Osteoblast (primary cell): ENCODE measurements around the gene ST6GALNAC2. TPM values are rescaled to one million over a fixed set of nuclear protein-coding genes. Genes with fewer than 3 reads are reported as not detected.
"Not testable (repeated sequence)": the region's sequence is repeated elsewhere in the genome, so short reads cannot be mapped to it uniquely, and the experiment has no call there.

Experiments used
- DNase-seq: peaks from one replicate; pipeline ENCODE4 v3.0.0; 2011; ENCODE audit warnings: low spot score, mixed read lengths; ENCODE audit not compliant: insufficient read length; ENCODE audit errors: missing footprints
- H2AFZ ChIP-seq: 2 replicates; pipeline ENCODE4 v1.6.0; 2011; ENCODE audit warnings: mild to moderate bottlenecking, low read length
- H3K27ac ChIP-seq: 2 replicates; pipeline ENCODE4 v1.5.1; 2011; ENCODE audit warnings: mild to moderate bottlenecking, low read depth, low read length, moderate library complexity
- H3K27me3 ChIP-seq: 2 replicates; pipeline ENCODE4 v1.6.0; 2012; ENCODE audit warnings: mild to moderate bottlenecking, control low read depth, inconsistent platforms, low read length, moderate library complexity; ENCODE audit not compliant: insufficient read depth
- H3K36me3 ChIP-seq: 2 replicates; pipeline ENCODE4 v1.5.1; 2011; ENCODE audit warnings: mild to moderate bottlenecking, low read length, control low read depth, moderate library complexity; ENCODE audit not compliant: insufficient read depth
- H3K4me1 ChIP-seq: 2 replicates; pipeline ENCODE4 v1.5.1; 2011; ENCODE audit warnings: mild to moderate bottlenecking, low read length, control low read depth, moderate library complexity; ENCODE audit not compliant: insufficient read depth
- H3K4me2 ChIP-seq: 2 replicates; pipeline ENCODE4 v1.6.0; 2011; ENCODE audit warnings: mild to moderate bottlenecking, low read length; ENCODE audit not compliant: insufficient read depth
- H3K4me3 ChIP-seq: fragments of 200-600 bp; sonication (generic); 3 replicates; pipeline ENCODE4 v1.5.1; 2012; ENCODE audit warnings: mild to moderate bottlenecking, low read length, inconsistent platforms; ENCODE audit not compliant: insufficient read depth
- H3K79me2 ChIP-seq: 2 replicates; pipeline ENCODE4 v1.6.0; 2012; ENCODE audit warnings: mild to moderate bottlenecking, low read length, control low read depth, inconsistent platforms; ENCODE audit not compliant: insufficient read depth
- H3K9me3 ChIP-seq: 2 replicates; pipeline ENCODE4 v1.5.1; 2011; ENCODE audit warnings: low read depth, low read length, control low read depth
- H4K20me1 ChIP-seq: 2 replicates; pipeline ENCODE4 v1.6.0; 2012; ENCODE audit warnings: mild to moderate bottlenecking, low read length, control low read depth; ENCODE audit not compliant: insufficient read depth
- CTCF ChIP-seq: IDR thresholded peaks from 2 replicates; pipeline ENCODE4 v1.5.1; 2011; ENCODE audit warnings: mild to moderate bottlenecking, low read depth, low read length, moderate library complexity; ENCODE audit errors: extremely low read depth
- total RNA-seq: library from RNA; depleted of rRNA; stranded (reverse); fragments of >200 nt; gene quantifications from 2 replicates; pipeline ENCODE4 v1.2.3, GENCODE V29; 2012

ST6GALNAC2 gene
- total RNA-seq, 1 donor = 0.36 TPM

DNA sequence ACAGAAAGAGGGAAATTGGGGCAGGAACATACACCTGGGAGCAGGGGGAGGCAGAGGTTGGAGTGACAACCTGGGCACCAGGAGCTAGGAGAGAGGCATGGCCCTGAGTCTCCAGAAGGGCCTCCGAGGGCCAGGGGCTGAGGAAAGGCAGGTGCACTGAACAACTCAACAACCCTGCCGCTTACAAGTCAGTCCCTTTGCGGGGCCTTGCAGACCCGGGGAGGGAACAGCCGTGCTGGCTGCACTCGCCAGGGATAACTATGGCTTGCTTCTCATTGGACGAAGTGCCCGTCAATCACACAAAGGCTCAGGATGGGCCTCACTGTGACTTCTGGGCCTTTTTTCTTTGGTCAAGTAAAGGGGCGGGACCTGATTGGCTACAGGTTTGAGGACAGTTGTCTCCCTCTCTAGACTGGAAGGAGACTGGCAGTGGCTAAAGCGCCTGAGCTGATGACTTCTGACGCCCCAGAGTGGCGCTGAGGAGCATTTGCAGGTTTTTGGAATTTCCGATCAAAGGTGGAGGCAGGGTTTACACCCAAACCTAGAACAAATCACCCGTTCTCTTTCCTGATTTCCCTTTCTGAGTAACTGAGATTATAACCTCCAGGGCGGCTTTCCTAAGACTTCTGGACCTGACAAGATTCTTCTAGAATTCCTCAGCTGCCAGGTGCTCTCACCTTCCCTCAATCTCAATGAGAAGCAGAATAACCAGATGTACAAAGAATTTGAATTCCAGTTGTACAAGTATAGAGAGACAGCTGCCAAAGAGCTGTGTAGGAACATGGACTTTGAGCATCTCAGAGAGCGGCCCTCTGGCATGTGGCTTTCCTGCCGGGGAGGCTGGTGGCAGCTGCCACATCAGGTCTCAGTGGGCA is 27.6 kb upstream of the ST6GALNAC2 start:
- no peak overlapping the region for H3K4me2 ChIP-seq
- H3K27me3 ChIP-seq = no peaks in the 10 kb centered on the region
- H4K20me1 ChIP-seq = no peaks in the 10 kb centered on the region
- no peaks in the 10 kb centered on the region for H3K79me2 ChIP-seq
- H3K27ac ChIP-seq = no peak overlapping the region
- no peak for DNase-seq
- H3K9me3 ChIP-seq = no peaks in the 10 kb centered on the region
- H2AFZ ChIP-seq = no peak overlapping the region
- H3K4me3 ChIP-seq = no peak overlapping the region
- no peaks in the 10 kb centered on the region for H3K4me1 ChIP-seq
- no peaks in the 10 kb centered on the region for H3K36me3 ChIP-seq
- no peak for TF ChIP-seq CTCF

DNA sequence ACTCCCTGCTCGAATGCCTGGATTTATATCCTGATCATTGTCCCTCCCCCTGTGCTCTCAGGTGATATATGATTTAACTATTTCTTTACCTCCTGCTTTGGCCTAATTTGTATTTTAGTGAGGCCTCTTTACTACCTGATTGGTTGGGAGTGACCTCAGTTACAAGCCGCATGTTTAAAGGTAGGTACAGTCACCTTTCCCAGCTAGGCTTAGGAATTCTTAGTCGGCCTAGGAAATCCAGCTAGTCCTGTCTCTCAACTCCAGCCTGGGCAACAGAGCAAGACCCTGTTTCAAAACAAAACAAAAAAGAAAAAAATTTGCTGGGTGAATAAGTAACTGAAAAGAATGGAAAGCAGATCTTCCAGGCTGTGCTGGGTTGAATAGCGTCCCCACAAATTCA is 26.8 kb upstream of the ST6GALNAC2 start:
- H3K79me2 ChIP-seq = no peaks in the 10 kb centered on the region
- H3K4me3 ChIP-seq = no peak overlapping the region
- H3K4me2 ChIP-seq = no peak overlapping the region
- no peaks in the 10 kb centered on the region for H4K20me1 ChIP-seq
- no peak overlapping the region for H3K27ac ChIP-seq
- no peaks in the 10 kb centered on the region for H3K36me3 ChIP-seq
- TF ChIP-seq CTCF = no peak
- H3K27me3 ChIP-seq = no peaks in the 10 kb centered on the region
- no peak overlapping the region for H2AFZ ChIP-seq
- no peaks in the 10 kb centered on the region for H3K4me1 ChIP-seq
- DNase-seq = no peak
- H3K9me3 ChIP-seq = no peaks in the 10 kb centered on the region

DNA sequence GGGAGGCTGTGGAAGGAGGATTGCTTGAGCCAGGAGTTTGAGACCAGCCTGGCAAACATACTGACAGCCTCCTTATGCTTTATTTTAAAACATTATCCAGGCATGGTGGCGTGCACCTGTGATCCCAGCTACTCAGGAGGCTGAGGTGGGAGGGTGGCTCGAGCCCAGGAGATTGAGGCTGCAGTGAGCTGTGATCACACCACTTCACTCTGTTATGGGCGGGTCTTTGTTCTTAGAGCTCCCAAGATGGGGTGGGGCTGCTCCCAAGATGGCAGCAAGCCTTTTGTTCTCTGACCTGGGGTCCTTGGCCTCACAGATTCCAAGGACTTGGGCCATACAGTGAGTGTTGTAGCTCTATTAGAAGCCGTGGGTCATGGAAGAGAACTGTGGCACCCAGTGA is 26.1 kb upstream of the ST6GALNAC2 start:
- H3K4me1 ChIP-seq = no peaks in the 10 kb centered on the region
- no peaks in the 10 kb centered on the region for H3K36me3 ChIP-seq
- no peaks in the 10 kb centered on the region for H3K27me3 ChIP-seq
- H3K27ac ChIP-seq = no peak overlapping the region
- no peaks in the 10 kb centered on the region for H4K20me1 ChIP-seq
- no peaks in the 10 kb centered on the region for H3K79me2 ChIP-seq
- no peak for TF ChIP-seq CTCF
- no peaks in the 10 kb centered on the region for H3K9me3 ChIP-seq
- no peak overlapping the region for H2AFZ ChIP-seq
- H3K4me2 ChIP-seq = no peak overlapping the region
- DNase-seq = no peak
- no peak overlapping the region for H3K4me3 ChIP-seq

- not testable (repeated sequence) for H3K4me2 ChIP-seq, H3K4me3 ChIP-seq, H3K36me3 ChIP-seq, DNase-seq, H2AFZ ChIP-seq, H4K20me1 ChIP-seq, H3K27ac ChIP-seq, H3K4me1 ChIP-seq, H3K79me2 ChIP-seq, H3K27me3 ChIP-seq, H3K9me3 ChIP-seq
Observed at GRCh38 chr17:76611080-76611749, 25.6 kb upstream of the ST6GALNAC2 start.

DNA sequence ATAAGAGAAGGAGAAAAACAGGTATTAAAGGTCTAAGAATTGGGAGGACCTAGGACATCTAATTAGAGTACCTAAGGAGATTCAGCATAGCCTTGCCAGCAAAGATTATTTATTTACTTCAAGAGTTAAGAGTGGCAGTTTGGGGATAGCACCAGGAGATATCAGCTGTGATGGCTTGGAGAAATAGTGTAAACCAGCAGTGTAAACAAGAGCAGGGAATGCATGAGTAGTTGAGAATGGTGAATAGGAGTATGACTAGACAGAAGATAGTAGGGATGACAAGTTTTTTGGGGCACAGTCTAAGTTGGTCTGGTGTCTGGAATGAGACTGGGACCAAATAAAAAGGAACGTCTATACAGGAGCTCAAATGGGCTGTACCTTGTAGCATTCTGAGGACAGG is 21.0 kb upstream of the ST6GALNAC2 start:
- H3K9me3 ChIP-seq, H3K27me3 ChIP-seq, H3K4me3 ChIP-seq, DNase-seq, H3K79me2 ChIP-seq, H3K36me3 ChIP-seq, H3K4me2 ChIP-seq, H3K4me1 ChIP-seq, H3K27ac ChIP-seq, H4K20me1 ChIP-seq, H2AFZ ChIP-seq: not testable (repeated sequence)
